Vagina (tissue), 2 donors: Measurements from ENCODE around the gene LRRC27. TPM values are rescaled to one million over a fixed set of nuclear protein-coding genes. Genes with fewer than 3 reads are reported as not detected.
A peak's percentile ranks its signal among the peaks of the same experiment; 100 is the strongest.

ENCODE experiments used
- DNase-seq, 2 donors: peaks; one replicate each; pipeline ENCODE4 v3.0.0-alpha.2; 2017; ENCODE audit errors: extremely low spot score in 2 of 2
- H3K27ac ChIP-seq: fragments of 200-600 bp; sonication (generic); one replicate; pipeline ENCODE4 v1.5.1; 2019
- H3K27me3 ChIP-seq: fragments of 200-600 bp; sonication (generic); one replicate; pipeline ENCODE4 v1.5.1; 2019
- H3K36me3 ChIP-seq, 2 donors: fragments of 200-600 bp; sonication (generic); one replicate each; pipeline ENCODE4 v1.5.1; 2017 to 2019
- H3K4me1 ChIP-seq: fragments of 200-600 bp; sonication (generic); one replicate; pipeline ENCODE4 v1.5.1; 2019
- H3K4me3 ChIP-seq, 2 donors: fragments of 200-600 bp; sonication (generic); 1 replicate in 1 of 2; 2 replicates in 1 of 2; pipeline ENCODE4 v1.5.1; 2016 to 2019
- H3K9me3 ChIP-seq: fragments of 200-600 bp; sonication (generic); one replicate; pipeline ENCODE4 v1.5.1; 2019
- POLR2A ChIP-seq, 2 donors: fragments of 450-650 bp; IDR thresholded peaks; one replicate each; pipeline ENCODE4 v1.6.1; 2017; ENCODE audit warnings: antibody characterized with exemption in 2 of 2, mild to moderate bottlenecking in 2 of 2, moderate library complexity in 2 of 2
- POLR2AphosphoS5 ChIP-seq, 2 donors: sonication (generic); formaldehyde crosslinking; IDR thresholded peaks; one replicate each; pipeline ENCODE4 v1.9.0; 2017; ENCODE audit warnings: antibody characterized with exemption in 2 of 2, mild to moderate bottlenecking in 2 of 2, low read depth in 1 of 2; ENCODE audit not compliant: insufficient read depth in 1 of 2
- intact Hi-C: fragments of 100-400 bp; cut with DNase I; formaldehyde crosslinking; loops from one replicate; pipeline ENCODE4 v1.15.1; 2023
- total RNA-seq: library from RNA; depleted of rRNA; stranded (reverse); fragments of >200 nt; gene quantifications from one replicate; pipeline ENCODE4 v1.2.3, GENCODE V29; 2016
- TF ChIP-seq, protein P1 (sequence below), 3 experiments: fragments of 450-650 bp in 2 of 3; fragments of 200-600 bp in 1 of 3; sonication (generic) in 1 of 3; IDR thresholded peaks; one replicate each; pipeline ENCODE4 v1.5.1; 2017 to 2019; ENCODE audit warnings: antibody characterized with exemption in 3 of 3, mild to moderate bottlenecking in 2 of 3, moderate library complexity in 2 of 3

The LRRC27 gene
- total RNA-seq, 1 donor from 2014 or later, result 4.9 TPM

DNA sequence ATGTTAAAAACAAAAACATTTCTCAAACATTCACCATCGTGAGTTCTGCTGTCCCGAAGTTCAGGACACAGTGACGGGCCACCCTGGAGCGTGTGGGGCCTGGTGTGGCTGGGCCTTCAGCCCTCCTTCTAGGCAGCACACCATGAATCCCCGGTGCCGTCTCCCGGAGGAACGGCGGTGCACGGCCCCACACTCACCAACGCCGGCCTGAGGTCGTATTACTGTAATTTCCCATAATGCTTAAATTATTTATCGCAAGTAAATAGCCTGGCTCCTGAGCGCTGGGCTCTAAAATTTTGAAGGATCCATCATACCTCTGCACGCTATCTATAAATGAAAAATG, 25.7 kb upstream of the LRRC27 start:
- no peak for DNase-seq
- Histone ChIP-seq H3K27me3 (no peaks in the 10 kb centered on the region), H3K4me1 (peaks cover 19% of the 10 kb centered on the region), H3K9me3 (no peaks in the 10 kb centered on the region), H3K36me3 (no peaks in the 10 kb centered on the region), H3K27ac (no peak overlapping the region), H3K4me3 (no peak overlapping the region)
- intact Hi-C loops, result no loop called here
- TF ChIP-seq, protein P1, sequence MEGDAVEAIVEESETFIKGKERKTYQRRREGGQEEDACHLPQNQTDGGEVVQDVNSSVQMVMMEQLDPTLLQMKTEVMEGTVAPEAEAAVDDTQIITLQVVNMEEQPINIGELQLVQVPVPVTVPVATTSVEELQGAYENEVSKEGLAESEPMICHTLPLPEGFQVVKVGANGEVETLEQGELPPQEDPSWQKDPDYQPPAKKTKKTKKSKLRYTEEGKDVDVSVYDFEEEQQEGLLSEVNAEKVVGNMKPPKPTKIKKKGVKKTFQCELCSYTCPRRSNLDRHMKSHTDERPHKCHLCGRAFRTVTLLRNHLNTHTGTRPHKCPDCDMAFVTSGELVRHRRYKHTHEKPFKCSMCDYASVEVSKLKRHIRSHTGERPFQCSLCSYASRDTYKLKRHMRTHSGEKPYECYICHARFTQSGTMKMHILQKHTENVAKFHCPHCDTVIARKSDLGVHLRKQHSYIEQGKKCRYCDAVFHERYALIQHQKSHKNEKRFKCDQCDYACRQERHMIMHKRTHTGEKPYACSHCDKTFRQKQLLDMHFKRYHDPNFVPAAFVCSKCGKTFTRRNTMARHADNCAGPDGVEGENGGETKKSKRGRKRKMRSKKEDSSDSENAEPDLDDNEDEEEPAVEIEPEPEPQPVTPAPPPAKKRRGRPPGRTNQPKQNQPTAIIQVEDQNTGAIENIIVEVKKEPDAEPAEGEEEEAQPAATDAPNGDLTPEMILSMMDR (IDR thresholded peaks at IDR 0.05), result no peak
- TF ChIP-seq POLR2AphosphoS5 (IDR thresholded peaks at IDR 0.05; ENCODE audit: insufficient read depth in 1 of 2, low read depth in 1 of 2) (no peak), POLR2A (IDR thresholded peaks at IDR 0.05) (no peak)

DNA sequence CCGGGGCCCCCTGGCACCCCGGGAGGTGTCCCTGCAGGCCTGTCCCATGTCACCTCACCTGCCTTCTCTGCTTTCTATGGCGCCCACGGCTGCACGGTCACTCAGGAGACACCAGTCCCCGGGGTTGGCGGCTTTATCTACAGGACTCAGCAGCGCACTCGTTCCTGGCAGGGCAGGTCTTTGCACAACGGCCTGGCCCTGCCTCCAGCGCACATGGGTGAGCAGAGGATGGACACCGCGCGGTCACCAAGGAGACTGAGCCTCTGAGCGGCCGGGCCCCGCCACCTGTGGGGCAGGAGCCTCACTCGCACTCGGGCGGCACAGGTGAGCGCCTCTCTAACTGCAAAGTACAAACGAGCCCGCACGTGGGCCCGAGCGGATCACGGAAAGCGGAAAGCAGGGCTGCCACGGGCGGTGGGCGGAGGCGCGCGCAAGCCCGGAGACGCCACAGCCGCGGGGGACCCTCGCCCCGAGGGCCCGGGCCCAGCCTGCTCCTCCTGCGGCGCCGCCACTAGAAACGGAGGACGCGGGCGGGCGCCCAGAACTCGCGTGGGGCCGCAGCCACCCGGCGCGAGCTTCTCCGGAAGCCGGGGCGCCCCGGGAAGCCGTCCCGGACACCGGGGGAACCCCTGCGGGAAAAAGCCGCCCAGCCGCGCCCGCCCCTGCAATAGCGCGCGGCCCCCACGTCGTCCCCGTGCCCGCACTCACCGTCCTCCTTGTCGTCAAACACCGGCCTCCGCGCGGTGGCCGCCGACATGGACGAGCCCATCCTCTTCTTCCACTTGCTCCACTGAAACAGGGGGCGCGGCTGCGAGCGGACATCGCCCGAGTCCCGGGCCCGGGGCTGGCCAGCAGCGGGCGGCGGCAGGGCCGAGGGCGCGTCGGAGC, 24.9 kb upstream of the LRRC27 start:
- no peaks in the 10 kb centered on the region for H3K9me3 ChIP-seq
- no peaks in the 10 kb centered on the region for H3K36me3 ChIP-seq
- no peak for DNase-seq
- peak overlapping the region; percentile 36 for H3K27ac ChIP-seq
- intact Hi-C loops, result no loop called here
- TF ChIP-seq, protein P1 (IDR thresholded peaks at IDR 0.05), result no peak
- TF ChIP-seq POLR2AphosphoS5 (IDR thresholded peaks at IDR 0.05; ENCODE audit: insufficient read depth in 1 of 2, low read depth in 1 of 2) (no peak), POLR2A (IDR thresholded peaks at IDR 0.05) (no peak)
- no peaks in the 10 kb centered on the region for H3K27me3 ChIP-seq
- H3K4me1 ChIP-seq, result peaks cover 19% of the 10 kb centered on the region
- H3K4me3 ChIP-seq, result peak overlapping the region; percentile 57 to 93

DNA sequence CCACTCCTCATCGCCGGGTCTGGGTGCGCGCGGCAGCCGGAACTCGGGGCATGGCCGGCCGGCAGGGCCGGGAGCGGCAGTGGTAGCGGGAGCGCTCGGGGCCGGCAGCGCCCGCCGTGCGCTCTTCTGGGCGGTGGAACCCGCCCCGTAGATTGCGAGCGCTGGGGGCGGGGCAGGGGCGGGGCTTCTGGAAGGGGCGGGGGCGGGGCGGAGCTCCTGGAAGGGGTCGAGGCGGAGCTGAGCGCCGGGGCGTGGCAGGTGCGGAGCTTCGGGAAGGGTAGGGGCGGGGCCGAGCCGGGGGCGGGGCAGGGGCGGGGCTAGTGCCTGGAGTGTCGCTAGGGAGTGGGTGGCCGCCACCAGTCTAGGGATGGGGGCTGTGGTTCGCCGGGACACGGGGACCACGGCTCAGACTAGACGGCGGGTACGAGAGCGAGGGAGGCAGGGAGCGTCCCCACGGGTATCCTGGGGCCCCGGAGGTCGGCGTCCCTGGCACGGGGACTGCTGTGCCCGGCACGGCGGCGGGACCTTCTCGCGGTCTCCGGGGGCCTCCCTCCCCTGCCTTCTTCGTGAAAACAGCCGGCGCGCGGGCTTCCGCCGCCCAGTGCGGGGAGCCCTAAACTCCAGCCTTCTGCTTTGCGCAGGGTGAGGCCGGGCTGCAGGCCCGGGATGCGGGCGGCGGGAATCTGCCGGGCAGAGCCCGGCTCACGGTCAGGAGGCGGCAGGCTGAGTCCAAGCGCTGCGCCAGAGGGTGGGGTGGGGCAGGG, 24.0 kb upstream of the LRRC27 start, which contains the start of gene STK32C:
Gene STK32C (minus strand): TSS at position 128 of the 764 bp plus-strand sequence. CDS start 117 bp downstream, at position 11.
- intact Hi-C loops, result no loop called here
- H3K4me1 ChIP-seq, result peaks cover 19% of the 10 kb centered on the region
- peak within 1 kb of the TSS; percentile 57 to 93 for H3K4me3 ChIP-seq
- no peaks in the 10 kb centered on the region for H3K27me3 ChIP-seq
- TF ChIP-seq, protein P1 (IDR thresholded peaks at IDR 0.05), result no peak
- TF ChIP-seq POLR2AphosphoS5 (IDR thresholded peaks at IDR 0.05; ENCODE audit: insufficient read depth in 1 of 2, low read depth in 1 of 2) (peak in 1 of 2 donors; percentile 89), POLR2A (IDR thresholded peaks at IDR 0.05) (peak in 1 of 2 donors; percentile 40)
- H3K9me3 ChIP-seq, result no peaks in the 10 kb centered on the region
- DNase-seq, result peak in 1 of 2 donors; percentile 93
- H3K27ac ChIP-seq, result peak within 1 kb of the TSS; percentile 75
- H3K36me3 ChIP-seq, result no peaks in the 10 kb centered on the region

DNA sequence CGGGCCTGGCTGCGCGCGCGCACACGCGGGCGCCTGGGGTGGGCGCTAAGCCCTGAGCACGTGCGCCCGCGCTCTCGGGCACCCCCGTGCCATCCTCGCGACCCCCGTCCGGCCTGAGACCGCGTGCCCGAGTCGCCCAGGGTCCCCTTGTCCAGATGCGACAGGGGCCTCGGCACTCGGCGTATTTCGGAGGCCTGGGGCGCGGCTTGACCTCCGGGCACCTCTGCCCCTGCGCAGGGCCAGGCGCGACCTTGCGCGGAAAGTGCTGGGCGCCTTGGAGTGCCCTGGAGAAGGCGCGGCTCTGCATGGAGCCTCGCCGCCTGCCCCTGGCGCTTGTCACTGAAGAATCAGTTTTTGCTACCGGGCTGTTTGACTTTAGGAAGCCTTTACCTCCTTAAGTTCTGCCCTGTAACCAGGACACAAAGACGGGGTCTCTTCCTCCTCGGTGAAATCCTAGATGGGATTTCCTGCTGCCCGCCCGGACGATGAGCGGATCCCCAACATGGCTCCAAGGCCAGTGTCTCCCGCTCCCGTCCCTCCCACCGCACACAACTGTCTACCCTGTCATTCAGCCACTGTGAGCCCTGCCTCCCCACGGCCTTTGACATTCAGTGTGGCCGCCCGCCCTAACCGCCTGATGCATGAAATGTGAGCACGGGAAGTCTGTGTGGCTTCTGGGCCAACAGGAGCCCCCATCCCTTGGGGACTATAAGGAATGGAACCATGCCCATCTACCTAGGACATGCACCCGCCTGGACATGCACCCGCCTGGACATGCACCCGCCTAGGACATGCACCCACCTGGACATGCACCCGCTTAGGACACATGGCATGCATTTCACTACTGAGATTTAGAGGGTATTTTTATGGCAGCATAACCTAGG, 23.2 kb upstream of the LRRC27 start:
- peak overlapping the region; percentile 57 to 93 for H3K4me3 ChIP-seq
- intact Hi-C loops, result no loop called here
- H3K36me3 ChIP-seq, result no peaks in the 10 kb centered on the region
- peaks cover 19% of the 10 kb centered on the region for H3K4me1 ChIP-seq
- no peak for DNase-seq
- H3K27me3 ChIP-seq, result no peaks in the 10 kb centered on the region
- no peaks in the 10 kb centered on the region for H3K9me3 ChIP-seq
- no peak for TF ChIP-seq POLR2AphosphoS5 (IDR thresholded peaks at IDR 0.05; ENCODE audit: insufficient read depth in 1 of 2, low read depth in 1 of 2)
- no peak for TF ChIP-seq POLR2A (IDR thresholded peaks at IDR 0.05)
- TF ChIP-seq, protein P1 (IDR thresholded peaks at IDR 0.05), result no peak
- peak overlapping the region; percentile 75 for H3K27ac ChIP-seq
